Measurements from ENCODE around the gene KCNC2.

The KCNC2 gene

GRCh38 chr12:75097003-75097402 is 112.6 kb downstream of the KCNC2 start:
- TF ChIP-seq CTCF (IDR thresholded peaks at IDR 0.05), result no peak

GRCh38 chr12:75087654-75088053 is 122.0 kb downstream of the KCNC2 start:
- peak; percentile 45; the same call in 1 of the 2 replicates for TF ChIP-seq CTCF (IDR thresholded peaks at IDR 0.05)

GRCh38 chr12:75086091-75087038 is 123.3 kb downstream of the KCNC2 start:
- no peak for TF ChIP-seq CTCF (IDR thresholded peaks at IDR 0.05)

- TF ChIP-seq CTCF (IDR thresholded peaks at IDR 0.05), result no peak
Observed at GRCh38 chr12:75081305-75081704, 128.3 kb downstream of the KCNC2 start.

GRCh38 chr12:75080582-75080981 is 129.1 kb downstream of the KCNC2 start:
- TF ChIP-seq CTCF (IDR thresholded peaks at IDR 0.05), result no peak

- TF ChIP-seq CTCF (IDR thresholded peaks at IDR 0.05), result no peak
Observed at GRCh38 chr12:75065482-75065881, 144.2 kb downstream of the KCNC2 start.

GRCh38 chr12:75062691-75063090 is 146.9 kb downstream of the KCNC2 start:
- TF ChIP-seq CTCF (IDR thresholded peaks at IDR 0.05), result no peak

Data from LNCAP (cell line).